RPMI8226 (cell line): ENCODE results near the gene DGCR6L.
"Not testable (repeated sequence)": the region's sequence is repeated elsewhere in the genome, so short reads cannot be mapped to it uniquely, and the experiment has no call there.

Source experiments
- DNase-seq: peaks from one replicate; pipeline ENCODE4 v3.0.0-alpha.2; 2015

The DGCR6L gene

DNA sequence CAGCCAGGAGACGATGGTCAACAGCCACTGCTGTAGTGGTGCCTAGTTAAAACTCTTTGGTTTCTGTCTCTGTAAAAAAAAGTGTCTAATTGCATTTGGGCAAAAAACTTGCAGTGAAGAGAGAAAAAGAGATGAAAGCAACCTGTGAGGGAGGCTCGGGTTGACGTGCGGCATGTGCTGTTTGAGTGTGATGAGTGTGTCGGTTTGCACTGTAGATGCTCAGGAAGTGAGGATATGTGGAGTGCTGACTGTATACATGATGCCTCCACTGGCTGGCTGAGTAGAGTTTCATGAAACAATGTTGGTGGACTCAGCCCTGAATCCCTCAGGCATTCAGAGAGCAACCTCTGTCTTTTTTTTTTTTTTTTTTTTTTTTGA is 4.3 kb upstream of the DGCR6L start:
- no peak for DNase-seq

DNA sequence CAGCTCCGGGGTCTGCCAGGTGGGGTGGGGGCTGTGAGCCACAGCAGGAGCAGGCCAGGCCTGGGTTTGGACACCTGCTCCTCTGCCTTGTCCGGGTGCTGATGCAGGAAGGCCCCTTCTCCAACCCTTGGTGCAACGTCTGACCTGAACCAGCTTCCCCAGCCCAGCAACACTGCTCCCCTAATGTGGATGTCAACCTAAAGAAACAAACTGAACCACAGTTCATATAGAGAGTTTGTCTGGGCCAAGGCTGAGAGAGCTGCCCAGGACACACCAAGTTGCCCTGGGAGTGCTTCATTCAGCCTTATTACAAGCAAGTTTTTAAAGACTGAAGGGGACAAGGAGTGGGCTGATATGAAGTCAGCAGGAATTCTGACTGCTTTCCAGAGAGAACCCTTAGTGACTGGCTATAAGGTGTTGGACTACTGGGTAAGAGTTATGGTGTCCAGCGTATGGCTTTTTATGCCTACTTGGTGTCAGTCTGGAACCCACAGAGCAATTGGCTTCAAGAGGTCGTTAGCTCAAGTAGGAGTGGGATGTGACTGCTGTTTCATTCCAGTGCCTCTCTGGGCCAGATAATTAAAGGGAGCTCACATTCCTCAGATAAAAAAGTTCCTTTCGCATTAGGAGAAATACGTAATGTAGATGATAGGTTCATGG is 1.8 kb upstream of the DGCR6L start:
- DNase-seq: not testable (repeated sequence)

DNA sequence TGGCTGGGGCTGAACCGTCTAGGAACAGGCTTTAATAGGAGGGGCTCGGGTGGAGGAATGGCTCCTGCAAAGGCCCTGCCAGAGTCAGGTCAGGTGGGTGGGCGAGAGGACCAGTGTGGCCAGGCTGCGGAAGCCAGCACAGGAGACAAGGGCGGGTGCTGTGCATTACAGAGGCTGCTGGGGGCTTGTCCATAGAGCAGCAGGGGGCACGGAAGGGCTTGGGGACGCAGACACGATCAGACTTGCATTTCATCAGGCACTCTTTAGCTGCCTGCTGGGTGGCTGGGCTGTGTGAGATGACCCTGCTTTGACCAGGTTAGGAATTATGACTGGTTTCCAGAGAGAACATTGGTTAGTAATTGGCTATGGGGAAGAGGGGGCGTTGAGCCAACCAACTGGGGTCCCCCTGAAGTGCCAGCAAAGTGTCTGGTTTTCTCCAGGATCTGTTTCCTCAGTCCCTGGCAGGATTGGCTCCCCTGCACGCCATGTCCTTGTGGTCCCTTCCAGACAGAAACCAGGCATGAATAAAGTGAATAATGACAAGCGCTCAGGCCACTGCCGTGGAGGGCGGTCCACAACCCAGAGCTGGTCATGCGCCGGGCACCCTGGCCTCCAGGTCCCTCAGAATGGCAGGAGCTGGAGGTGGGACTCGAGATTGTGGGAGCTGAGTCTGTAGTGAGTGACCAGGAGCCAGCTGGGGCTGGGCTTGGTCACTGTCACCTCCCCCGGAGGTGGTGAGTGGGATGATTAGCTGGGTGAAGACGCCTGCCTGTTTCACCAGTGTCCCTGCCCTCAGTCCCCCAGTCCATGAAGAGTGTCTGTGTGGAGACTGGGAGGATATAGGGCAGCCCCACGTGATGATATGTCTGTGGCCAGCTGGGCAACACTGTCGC is 1.0 kb upstream of the DGCR6L start:
- DNase-seq: not testable (repeated sequence)

DNA sequence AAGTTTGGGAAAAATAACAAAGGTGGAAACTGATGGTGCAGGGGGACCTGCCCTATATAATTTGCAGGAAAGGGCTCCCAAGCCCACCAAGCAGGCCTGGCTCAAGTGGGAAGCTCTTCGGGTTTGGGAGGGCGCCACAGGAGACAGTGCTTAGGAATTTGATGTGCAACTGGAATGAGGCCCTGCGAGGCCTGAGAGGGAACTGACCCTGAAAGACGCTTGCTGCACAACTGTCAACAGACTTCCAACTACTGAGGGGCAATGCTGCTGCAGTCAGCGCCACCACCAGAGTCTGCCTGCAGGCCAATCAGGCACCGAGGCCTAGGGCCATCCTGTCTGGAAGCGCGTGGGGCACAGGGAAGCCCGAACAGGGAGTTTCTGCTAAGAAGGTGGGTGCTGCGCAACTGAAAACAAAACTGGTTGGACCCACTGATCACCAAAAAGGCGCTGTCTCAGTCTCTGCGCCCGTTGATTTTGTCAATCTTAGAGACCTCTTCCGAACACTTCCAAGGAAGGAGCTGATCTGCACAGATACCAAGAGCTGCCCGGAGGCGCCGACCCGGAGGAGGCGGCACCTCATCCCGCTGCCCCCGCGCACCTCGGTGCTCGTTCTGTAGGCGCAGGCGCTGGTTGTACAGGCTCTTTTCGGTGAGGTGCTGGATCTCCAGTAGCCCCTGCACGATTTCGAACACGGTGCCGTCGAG is 667 bp downstream of the DGCR6L start:
- DNase-seq: no peak

DNA sequence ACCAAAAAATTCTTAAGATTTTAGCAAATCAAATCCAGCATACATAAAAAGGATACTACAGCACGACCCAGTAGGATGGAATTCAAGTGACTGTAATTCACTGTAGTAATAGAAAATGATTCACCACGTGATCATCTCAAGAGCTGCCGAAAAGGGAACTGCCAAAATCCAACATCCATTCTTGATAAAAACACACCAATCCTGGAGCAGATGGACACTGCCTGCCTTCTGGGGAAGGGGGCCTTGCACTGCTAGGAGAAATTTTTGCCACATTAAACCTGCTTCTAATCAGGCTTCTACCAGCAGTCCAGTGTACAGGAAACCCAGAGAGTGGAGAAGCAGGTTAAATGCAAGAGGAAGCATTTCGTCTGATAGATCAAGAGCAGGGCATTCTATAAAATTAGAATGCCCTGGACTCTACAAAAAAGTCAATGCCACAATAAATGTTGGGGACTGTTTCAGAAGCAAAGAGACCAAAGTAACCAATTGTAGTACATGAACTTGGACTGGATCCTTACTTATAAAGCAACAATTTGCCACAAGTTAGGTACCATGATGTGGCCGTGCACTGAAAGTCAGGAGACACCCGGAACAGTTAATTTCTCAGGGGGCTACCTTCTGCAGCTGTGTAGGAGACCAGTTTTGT is 1.7 kb downstream of the DGCR6L start:
- not testable (repeated sequence) for DNase-seq

DNA sequence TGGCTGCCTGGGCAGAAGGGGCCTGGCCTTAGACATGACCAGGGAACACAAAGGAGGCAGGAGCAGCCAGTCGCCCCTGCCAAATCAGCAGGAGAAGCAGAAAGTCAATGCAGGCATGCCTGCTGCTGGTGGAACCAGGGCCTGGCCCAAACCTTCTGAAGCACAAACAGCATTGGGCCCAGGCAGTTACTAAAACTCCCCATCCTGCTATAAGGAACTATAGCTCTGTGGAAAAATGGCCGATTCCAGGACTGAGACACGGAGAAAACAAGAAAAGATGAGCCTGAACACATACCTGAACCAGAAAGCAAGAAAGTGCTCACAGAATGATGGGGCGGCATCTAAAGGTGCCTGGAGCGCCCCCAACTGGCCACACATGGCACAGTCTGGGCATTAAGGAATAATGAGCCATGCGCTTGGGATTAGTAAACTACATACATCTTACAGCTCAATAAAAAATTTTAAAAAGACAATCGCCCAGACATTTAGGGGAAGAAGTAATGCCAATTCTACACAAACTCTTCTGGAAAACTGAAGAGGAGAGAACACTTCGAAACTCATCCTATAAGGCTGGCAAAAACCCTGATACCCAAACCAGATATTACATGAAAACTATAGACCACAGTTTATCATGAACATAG is 2.3 kb downstream of the DGCR6L start:
- DNase-seq: not testable (repeated sequence)

DNA sequence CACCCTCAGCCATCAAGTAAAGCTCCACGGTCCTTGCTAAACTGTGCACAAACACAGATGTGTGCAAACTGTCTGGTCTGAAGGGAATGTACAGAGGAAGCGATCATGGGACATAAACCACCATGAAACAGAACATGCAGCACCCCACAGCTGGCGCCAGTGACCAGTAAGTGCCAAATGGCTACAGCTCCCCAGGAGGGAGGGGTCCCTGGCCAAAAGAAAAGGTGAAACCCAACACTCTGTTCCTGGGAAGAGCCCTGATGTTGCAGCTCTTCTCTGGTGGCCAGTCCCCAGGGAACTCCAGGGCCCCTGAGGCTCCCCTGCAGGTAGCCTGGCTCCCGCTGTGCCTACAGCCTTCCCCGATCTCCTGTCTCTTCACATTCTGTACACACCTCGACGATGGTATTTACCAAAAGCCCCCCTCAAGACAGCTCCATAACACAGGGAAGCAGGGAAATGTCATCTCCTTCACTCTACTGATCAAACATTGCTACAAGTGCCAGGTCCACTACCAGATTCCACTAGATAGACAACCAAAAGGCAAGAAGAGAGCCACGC is 2.9 kb downstream of the DGCR6L start:
- no peak for DNase-seq

DNA sequence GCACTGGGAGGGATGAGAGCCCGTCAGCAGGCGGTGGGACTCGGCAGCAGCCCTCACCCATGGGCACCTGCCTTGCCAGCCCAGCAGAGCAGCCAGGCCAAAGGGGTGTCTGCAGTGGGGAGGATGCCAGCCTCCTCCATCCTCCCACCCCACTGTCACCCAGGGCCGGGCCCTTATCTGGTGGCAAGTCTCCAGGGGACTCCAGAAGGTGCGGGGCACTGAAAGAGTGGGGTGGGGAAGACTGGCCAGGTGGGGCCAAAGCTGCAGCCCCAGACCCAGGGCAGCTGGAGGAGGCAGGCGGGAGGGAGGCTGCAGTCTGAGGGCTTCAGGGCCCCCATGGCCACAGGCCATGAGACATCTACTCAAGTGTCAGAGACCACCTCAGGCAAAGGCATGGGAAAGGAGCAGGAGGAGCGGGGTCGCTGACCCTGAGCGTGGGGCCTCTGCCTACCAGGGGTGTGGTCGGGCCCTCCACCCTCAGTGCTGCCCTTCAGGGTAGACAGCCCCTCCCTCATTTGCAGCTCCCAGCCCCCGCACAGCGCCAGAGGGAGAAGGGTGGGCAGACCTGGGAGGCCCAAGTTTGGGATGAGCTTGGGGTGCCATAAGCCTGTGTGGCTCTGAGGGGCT is 3.5 kb downstream of the DGCR6L start:
- DNase-seq: no peak

DNA sequence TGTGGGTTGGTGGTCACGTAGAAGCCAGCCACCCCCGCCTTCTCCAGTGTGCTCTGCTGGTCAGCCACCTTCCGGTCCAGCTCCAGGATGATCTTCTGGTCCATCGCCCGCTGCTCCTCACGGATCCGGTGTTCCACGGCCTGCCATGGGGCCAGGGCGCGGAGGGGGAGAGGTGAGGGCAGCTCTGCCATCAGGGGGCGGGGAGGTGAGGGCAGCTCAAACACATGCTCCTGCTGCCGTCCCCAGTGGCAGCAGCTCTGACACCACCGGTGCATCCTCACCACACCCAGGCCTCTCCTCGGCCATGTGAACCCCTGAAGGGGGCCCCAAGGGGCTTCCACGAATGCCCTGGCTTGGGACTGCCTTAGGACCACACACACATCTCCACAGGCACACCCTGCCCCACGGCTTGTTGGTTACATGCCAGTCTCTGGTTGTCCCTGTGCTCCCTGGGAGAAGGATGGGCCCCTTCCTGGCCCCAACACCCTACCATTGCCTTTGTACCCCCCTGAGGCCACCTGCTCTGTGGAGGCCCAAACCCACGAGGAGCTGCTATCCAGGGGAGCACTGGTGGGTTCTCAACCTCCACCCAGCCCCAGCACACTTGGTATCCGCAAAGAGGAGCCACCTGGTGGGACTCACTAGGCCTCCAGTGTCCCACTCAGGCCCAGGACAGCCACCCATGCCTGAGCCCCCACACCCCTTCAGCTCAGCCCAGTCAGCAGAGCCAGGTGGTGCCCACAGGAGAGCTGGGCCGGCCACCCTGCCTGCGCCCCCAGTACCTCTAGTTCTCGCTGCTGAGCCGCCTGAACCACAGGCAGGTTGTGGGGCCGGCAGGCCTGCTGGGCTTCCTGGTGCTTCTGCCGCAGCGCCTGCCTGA is 4.3 kb downstream of the DGCR6L start:
- no peak for DNase-seq

DNA sequence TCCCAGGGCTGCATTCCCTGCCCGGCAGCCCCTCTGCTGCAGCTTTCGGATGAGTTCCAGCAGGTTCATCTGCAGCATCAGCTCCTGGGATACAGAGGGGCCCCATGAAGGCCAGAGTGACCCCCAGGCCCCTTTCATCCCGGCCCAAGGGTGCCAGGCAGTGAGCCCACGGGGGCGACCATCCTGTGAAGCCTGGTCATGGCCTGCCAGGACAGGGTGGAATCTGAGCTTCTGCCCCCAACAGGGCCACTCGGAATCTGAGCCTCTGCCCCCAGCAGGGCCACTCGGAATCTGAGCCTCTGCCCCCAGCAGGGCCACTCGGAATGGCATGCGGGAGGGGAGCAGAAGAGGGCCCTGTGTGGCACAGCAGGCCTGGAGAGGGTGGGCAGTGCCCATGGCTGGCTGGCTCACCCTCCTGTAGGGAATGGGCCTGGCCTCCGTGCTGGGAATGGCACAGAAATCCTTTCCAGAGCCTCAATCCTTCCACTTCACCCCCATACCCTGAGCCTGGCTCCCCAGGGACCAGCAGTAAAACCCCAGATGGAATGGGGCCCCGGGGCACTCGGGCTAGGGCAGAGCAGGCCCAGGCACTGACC is 5.0 kb downstream of the DGCR6L start:
- DNase-seq: not testable (repeated sequence)

DNA sequence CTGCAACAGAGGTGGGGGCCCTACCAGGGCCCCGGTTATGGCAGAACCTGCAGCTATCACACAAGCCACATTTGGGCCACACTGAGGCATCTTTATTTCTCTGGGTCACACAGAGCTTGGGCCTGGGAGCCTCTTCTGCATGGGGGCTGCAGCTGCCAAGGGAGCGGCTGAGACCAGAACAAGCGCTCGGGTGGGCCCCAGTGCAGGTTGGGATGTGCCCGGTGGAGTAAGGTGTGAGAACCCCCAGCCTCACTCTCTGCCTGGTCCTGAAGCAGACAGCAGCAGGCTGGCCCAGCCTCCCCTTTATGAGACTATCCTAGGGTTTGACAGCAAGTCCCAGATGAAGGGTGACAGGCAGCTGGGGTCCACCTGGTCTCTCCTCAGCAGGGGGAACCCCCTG is 5.7 kb downstream of the DGCR6L start:
- DNase-seq: not testable (repeated sequence)

DNA sequence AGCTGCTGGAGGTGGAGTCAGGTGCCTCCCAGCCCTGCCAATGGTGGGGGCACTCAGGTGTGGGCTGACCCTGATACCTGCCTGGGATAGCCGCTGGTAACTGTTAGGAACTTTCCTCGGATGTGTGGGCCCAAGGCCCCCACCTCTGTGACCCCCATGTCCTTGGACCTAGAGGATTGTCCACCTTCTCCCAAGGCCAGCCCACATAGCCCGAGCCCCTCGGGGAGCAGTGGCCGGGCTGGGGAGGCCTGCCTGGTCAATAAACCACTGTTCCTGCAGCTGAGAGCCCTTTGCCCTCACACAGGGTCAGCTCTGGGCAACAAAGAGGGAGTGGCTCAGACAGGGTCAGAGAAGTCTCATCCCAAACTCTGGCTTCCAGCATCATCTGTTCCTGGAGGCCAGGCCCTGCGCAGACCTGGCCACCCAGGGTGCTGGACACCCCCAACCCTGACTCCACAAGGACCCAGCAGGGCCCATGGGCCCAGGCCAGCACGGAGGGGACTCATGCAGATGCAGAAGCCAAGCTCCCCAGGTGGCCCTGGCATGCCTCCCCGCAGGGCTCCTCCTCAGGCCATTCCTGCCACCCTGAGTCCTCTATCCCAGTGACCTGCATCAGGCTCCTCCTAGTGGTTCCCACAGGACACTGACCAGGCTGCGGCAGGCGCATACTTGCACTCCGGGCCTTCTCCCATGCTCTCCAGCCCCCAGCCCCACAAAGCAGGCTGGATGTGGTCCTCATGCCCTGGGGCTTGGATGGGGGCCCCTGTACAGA is 6.4 kb downstream of the DGCR6L start:
- DNase-seq: not testable (repeated sequence)

DNA sequence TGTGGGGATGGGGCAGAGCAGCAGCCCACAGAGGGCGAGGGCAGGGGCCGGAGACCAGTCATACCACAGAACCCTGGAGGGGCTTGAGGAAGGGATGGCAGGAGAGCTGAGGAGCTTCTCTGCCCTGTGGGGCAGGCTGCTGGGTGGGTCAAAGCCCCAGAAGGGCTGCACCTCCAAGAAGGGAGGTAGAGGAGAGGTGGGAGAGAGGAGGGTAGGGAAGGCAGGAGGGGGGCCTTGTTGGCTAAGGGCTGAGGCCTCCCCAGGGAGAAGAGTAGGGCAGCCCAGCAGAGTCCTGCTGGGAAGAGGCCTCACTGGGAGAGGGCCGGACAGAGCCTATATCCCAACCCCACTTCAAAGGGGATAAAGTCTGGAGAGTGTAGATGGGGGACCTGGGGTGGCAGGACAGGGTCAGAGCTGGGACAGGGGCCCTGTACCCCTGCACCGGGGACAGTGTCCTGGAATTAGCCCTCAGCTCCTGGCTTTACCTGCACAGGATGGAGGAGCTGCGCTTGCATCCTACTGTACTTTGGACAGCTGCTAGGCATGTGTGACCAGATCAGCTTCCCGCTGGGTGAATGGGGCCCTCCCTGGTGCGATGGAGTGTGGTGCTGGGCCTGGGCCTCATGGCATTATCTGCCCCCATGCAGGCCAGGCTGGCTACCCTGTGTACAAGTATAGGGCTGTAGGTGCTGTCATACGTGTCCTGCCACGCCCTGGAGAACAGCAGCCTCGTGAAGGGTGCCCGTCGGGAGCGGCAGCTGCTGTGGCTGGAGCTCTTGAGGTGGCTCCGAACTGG is 7.3 kb downstream of the DGCR6L start:
- no peak for DNase-seq

DNA sequence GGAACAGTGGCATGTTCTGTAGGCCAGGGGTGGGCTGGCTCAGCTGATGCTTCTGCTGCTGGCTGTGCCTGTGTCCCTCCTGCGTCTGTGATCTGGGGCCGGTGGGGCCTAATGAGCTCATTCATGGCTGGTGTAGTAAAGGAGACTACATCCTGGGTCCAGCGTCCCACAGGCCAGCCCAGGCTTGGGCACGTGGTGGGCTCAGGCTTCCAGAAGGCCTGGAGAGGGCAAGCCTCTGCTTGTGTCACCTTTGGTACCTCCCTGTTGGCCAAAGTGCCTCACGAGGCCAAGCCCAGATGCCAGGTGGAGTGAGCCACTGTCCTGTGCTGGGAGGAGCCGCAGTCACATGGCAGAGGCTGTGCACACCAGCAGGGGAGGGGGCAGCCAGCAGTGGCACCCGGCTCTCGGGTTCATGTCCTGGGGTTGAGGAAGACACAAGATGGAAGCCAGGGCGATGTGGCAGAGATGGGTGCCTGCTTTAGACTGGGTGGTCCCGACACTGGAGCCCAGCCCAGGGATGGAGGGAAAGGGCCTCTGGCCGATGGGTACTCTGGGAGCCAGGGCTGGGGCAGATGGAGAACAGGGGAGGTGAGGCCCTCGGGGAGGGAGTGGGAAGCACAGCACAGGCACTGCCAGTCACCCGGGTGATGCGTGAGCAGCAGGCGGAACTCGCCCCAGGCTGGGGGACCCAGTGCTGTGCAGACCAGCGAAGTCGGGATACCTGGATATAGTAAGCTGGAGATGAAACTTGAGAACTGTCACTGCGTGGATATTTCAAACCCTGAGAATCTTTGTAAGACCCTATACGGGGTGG is 8.4 kb downstream of the DGCR6L start:
- DNase-seq: not testable (repeated sequence)

DNA sequence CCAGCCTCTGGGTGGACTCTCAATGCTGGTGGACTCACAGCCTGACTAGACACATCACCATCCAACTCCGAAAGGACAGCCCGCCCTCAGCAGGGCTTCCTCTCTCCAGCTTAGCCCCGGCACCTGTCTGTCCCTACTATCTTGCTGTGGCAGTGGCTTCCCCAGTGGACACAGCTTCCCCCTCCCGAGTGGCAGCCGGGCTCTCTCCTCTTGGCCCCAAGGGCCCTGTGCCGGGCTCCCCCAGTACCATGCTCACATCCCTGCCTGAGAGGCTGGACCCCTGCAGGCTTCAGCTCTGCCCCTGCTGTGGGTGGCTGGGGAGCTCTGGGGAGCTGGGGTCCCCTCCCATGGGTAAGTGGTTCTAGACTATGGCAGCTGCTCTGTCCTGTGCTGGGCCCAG is 9.1 kb downstream of the DGCR6L start:
- not testable (repeated sequence) for DNase-seq

DNA sequence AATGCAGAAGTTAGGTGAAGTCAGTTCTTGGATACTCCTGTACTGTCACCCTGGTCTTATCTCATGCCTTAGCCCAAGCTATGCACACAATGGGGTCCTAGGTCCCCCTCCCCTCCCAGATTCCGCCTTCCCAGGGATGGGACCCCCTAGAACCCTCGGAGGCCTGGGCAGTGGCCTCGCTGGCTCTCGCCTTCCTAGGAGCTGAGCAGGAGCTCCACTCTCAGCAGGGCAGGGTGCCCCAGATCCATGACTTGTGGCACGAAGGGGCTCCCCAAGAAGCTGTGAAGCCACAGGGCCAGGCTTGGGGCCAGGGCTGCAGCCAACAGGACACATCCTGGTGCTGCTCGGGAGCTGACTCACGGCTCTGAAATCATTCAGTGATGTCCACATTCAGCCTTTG is 9.7 kb downstream of the DGCR6L start:
- not testable (repeated sequence) for DNase-seq

DNA sequence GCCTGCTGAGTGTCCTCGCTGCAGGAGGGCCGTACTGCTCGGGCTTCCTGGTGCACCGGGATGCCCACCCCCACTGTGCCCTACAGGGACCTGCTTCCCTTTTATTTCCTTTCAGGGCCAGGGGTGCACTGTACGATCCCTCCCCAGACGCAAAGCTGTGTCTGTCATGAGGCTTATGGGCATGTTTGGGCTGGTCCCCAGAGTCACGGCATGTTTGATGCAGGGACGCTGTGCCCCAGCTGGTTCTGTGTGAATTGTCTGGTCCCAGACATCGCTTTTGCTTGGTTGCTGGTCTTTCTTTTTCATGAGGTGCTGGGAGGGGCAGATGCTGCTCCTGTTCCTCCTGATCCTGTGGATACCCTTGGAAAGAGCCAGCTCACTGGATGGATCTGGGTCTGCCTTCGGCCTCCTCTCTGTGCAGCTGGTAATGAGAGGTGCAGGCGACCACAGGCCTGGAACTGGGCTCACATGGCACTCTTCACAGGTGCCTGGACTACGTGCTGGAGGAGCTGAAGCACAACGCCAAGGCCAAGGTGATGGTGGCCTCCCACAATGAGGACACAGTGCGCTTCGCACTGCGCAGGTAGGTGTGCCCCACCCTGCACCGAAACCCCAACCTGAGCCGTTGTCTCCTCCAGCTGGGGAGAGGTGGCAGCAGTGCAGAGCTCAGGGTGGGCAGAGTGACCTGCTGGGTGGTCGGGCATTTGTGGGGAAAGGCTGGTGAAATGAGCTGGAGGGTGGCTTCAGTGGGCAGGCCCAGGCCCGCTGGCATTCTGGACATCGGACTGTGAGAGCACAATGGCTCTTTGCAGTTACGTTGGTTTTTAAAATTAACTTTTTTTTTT is 10.8 kb downstream of the DGCR6L start:
- DNase-seq: not testable (repeated sequence)
